GM19328 (cell line): Measurements from ENCODE around the gene MAD1L1.
A peak's percentile ranks its signal among the peaks of the same experiment; 100 is the strongest.

ENCODE experiments used
- ATAC-seq: cut with Tn5 transposase; IDR thresholded peaks from one replicate; pipeline ENCODE4 v1.9.1; 2021; ENCODE audit warnings: mild to moderate bottlenecking, moderate library complexity; ENCODE audit not compliant: unreplicated experiment

Gene MAD1L1

DNA sequence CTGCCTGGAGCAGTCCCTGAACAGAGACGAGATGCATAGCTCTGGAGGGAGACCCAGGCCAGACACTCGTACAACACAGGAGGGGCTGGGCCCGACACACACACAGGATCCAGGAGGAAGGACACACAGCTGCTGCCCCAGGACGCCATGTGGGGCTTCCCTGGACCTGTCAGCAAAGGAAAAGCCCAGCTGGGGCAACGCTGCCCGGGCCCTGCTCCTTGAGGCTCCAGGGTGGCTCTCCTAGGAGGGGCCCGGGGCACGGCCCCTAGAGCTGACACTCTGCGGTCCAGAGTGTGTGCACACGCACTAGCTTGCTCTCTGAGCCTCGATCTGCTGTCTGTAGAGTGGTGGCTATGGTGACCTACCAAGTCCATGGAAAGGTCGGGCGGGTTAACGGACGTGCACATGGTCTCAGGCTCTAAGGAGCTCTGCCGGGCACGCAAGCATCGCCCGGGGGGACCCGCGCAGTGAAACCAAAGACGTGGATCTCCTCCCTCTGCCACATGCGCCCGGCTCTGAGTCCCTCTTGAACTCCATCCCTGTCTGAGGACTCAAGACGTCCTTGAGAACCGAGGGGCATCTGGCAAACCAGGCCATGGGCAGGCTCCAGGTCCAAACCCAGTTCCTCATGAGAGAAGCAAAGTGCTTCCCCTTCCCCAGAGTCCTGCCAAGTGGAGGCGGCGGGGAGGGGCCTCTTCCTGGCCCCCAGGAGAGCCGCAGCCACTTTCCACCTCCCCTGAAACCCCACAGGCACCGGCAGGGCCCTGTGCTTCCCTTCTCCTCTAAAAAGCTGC lies 283.7 kb downstream of the MAD1L1 start:
- ATAC-seq = no peak

DNA sequence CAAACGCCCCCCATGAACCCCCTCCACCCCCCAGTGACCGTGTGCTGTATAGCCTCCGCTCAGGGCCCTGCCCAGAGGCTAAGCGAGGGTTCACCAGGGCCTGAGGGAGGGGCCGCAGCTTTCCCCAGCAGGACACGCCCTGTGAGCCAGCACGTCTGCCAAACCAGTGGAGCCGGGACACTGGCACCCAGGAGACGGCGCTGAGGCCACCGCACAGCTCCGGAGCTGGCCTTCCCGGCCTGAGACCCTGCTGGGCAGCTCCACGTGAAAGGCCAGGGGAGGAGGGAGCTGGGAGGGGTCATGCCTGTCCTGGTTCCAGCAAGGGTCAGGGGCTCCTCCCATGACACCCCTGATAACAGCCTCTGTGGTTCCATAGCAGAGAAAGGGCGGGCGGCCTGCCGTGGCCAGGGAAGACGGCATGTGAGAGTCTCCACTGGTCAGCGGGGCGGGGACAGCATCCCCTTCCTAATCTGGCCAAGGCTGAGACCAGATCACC lies 284.4 kb downstream of the MAD1L1 start:
- ATAC-seq = no peak

DNA sequence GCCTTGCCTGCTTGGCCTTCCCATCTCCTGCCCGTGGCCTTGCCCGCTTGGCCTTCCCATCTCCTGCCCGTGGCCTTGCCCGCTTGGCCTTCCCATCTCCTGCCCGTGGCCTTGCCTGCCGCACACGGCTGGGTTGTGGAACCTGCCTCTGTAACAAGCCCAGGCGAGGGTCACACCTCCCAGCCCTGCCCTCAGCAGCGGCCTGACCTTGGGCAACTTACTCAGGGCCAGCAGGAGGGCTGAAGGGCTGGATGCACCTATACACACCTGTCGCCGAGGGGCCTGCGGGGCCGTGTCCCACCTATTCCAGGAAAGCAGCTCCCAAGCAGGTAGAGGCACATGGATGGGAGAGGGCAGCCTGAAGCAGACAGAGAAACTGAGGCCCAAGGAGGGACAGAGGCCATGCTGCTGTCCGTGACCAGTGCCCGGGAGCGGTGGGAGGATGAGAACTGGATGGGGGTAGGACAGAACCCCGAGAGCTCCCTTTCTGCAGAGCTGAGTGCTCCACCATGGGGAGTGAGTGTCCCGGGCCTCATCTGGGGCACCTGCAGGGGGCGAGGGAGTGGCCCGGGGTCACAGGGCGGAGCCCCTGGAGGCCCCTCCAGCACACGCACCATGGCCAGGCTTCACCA lies 285.0 kb downstream of the MAD1L1 start:
- ATAC-seq = no peak

DNA sequence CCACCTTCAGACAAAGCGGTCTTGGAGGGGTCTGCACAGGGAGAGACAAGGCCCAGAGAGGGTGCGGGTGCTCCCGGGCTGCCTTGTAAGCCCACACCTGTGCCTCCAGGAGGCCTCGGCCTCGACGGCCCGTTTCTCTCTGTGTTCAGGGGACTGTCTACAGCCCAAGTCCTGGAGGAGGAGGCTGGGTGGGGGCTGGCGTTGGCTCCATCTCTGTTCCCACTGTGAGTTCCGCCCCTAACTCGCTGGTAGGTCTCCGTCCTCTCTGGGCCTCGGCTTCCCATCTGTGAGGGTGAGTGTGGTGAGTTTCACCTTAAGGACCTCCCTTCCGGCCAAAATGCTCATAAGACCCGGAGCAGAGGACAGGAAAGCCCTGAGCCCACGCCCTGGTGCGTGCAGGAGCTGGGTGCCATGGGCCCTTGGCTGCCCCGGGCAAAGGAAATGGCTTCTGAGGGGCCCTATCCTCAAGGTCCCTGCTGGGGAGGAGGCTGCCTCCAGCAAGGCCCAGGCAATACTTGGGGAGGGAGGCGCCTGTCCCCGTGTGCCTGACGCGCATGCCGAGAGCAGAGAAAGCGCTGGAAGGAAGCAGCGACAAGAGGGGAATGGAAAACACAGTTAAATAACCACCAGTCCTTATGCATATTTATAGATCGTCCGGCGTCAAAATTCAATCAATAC lies 285.8 kb downstream of the MAD1L1 start:
- no peak for ATAC-seq

DNA sequence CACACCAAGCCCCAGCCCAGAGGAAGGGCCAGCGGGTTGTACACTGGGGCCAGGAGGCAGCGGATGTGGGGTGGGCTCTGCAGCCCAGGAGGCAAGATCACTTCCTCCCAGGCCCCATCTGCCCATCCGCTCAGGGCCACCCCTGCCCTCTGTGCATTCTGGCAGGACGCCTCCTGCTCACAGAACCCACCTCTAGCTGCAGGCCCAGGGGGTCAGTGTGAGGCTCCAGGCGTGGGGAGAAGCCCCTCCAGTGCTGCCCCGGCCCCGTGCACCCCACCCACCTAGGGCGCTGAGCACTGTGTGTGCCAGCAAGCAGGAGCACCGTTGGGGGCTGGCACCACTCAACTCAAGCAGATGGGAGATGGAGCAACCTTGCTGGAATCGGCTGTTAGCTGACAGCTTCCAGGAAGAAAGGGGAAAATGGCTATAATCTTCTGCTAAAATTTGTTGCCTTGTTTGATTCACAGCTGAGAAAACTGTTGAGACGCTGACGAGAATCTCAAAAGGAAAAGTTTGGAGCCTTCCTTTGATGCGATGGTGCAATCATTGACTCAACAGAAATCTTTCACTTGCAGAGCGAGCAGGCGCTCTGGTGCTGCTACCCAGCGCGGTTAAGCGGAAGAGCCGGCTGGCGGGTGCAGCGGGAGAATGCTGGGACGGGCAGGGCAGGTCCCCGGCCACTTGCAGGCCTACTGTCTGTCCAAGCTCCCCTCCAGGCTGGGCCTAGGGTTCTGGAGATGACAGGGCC lies 286.5 kb downstream of the MAD1L1 start:
- no peak for ATAC-seq

DNA sequence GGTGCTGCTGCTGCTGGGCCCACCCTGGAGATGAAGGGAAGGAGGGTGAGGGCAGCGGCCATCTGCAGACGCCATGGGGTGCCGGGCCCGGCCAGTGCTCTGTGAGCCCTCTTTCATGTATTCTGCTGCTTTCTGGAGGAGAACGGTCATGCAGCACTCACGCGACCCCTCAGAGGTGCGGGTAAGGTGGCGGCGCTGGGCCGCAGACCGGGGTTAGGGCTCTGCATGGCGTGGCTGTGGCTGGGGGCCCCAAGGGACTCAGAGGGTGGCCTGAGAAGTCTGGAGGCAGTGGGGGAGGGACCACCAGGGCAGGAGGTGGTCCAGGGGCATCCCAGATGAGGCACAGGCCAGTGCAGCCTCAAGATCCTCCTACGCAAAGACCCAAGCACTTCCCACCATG lies 287.2 kb downstream of the MAD1L1 start:
- ATAC-seq = no peak

DNA sequence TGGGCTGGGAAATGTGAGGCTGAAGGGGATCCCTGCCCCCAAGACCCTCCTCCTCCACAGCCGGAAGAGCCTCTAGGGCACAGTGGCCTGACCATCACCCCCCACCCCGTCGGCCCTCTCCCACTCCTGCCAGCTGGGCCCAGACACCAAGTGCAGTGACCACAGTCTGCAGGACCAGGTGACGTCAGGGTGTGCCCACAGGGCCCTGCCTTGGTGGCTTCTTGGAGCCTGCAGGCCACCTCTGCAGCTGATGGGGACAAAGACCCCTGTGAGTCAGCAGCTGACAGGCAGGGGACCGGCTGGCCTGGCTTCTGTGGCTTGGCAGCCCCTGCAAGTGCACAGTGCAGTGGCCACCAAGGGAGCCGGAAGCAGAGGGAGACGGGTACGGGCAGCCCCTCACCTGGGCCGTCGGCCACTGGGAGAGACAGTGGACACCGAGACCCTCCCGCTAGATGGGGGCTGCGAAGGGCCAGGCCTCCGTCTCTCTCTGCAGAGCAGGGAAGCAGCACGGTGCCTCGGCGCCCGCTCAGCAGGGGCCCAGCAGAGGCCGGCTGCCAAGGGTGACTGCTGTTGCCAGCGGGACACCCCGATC lies 288.0 kb downstream of the MAD1L1 start:
- no peak for ATAC-seq

DNA sequence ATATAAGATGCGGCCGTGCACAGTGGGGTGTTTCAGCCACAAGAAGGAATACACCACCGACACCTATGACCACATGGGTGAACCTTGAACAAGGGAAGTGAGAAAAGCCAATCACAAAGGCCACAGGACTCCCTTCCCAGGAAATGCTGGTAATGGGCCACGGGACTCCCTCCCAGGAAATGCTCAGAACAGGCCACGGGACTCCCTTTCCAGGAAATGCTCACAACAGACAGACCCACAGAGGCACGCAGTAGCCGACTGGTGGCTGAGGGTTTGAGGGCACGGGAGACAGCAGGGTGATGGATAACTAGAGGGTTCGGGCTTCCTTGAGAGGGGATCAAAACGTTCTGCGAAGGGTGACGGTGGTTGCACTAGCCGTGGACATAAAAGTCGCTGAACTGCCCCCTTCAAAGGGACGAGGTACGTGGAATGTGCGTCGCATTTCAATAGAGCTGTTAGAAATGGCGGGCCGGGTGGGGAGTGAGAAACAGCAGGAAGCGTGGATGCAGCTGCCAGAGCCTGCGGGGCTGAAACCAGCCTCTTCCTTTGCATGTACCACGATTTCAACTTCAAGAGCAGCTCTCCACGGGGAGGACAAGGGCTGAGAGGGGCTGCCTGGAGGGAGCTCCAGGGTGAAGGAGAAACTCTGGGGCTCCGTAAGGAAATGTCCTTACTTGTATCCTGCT lies 288.7 kb downstream of the MAD1L1 start:
- no peak for ATAC-seq

DNA sequence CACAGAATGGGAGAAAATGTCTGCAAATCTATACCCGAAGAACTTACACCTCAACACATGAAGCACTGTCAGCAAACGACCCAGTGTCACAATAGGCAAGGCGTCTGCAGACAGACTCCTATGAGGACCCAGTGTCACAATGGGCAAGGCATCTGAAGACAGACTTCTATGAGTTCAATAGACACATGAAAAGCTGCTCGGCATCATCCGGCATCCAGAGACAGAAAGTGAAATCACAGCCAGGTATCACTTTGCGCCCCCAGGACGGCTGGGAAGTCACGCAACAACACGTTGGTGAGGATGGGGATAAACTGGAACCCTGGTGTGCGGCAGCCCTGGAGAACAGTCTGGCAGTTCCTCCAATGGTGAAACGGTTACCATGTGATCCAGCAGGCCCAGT lies 289.4 kb downstream of the MAD1L1 start:
- ATAC-seq = no peak

DNA sequence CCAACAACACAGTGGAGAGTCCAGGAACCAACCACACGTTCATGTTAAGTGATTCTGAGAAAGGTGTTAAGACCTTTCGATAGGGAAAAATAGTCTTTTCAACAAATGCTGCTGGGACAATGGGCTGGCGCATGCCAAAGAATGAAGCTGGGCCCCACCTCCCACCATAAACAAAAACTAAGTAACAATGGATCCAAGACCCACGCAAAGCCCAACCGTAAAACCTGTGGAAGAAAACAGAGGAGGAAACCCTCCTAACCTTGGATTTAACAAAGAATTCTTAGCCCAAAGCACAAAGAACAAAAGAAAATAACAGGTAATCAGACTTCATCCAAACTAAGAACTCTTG lies 289.8 kb downstream of the MAD1L1 start:
- ATAC-seq = no peak

DNA sequence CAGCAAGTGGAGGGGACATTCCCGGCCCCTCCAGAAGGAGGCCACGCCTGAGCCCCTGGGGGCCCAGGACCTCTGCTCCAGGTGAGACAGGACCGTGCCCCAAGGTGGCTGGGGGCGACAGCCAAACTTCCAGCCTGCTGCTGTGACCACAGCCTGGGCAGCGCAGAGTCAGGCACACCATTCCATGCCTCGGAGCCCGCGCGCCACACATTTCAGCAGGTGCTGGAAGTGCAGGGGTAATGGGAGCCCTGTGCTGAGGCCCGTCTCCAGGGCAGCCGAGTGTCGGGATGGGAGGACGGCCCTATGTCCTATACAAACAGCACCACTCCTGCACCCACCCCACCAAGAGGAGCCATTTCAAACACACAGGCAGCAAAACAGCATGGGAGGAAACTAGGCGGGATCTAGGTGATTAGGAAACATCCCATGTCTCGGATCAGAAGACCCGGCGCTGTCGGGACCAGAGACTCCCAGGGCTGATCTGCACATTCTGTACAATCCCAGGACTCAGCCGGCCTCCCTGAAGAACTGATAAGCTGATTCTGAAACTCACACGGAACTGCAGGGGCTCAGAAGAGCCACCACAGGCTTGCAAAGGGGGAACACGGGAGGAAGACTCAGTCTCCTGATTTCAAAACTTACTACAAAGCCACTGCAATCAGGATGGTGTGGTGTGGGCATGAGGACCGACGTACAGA lies 290.4 kb downstream of the MAD1L1 start:
- ATAC-seq = no peak

DNA sequence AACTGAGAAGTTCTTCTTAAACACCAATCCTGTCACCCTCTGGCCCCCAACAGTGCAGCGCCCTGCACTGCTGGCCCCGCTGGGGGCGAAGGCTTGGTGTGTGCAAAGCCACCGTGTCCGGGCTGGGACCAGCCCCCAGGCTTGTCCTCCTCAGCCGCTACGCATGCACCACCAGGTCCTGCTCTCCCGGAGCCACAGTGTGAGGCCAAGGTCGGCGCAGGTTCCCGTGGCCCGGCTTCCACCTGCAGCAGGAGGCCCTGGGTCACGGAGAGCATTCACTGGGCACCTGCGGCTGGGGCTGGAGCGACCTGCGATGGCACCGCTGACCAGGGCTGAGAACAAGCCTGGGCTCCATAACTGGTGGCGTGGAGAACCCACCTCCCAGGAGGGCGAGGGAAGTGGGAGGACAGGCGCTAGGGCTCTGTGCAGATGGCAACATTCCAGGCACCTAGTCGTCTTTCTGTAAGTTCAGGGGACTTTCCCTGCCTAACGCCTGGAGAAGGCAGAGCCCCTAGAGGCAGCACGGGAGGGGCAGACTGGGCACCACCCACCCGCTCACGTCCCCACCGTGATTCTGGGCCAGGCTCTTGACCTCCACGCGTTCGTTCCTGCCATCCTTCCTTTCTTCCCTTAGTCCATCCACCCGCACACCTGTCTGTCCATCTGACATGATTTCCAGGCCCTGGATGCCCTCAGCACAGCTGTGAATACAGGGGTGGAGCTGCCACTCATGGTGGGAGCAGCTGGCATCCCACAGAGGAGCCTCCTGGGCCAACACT lies 291.1 kb downstream of the MAD1L1 start:
- no peak for ATAC-seq

DNA sequence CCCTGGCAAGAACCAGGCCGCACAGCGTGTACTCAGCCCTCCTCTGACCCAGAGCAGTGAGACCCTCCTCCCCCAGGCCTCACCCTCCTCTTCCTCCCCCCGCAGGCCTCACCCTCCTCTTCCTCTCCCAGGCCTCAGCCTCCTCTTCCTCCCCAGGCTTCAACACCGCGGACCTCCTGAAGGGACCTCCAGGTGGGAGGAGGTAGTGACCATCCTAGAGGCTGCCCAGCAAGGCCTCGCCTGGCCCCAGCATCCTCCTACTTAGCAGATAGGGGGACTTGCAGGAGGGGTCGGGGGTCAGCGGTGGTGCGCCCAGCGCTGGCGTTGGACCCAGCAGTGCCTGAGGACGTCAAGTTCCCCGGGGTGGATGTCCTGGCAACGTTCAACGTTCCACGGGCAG lies 291.9 kb downstream of the MAD1L1 start:
- no peak for ATAC-seq

DNA sequence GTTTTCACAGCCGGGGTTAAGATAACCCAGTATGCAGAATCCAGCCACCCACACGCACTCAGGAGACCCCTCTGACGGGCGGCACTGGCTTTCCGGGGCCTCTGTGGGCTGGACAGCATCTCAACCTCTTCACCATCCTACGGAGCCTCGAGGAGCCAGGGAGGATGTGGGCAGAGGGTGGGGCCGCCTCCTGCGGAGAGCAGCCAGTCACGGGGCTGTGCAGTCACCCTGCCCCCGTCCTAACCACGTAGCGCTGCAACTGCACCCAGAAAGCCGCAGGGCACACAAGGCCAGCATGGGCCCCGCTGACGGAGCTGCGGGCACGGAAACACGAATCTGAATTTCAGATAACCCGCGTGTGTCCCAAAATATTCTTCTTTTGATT lies 292.4 kb downstream of the MAD1L1 start:
- peak; percentile 85 for ATAC-seq

DNA sequence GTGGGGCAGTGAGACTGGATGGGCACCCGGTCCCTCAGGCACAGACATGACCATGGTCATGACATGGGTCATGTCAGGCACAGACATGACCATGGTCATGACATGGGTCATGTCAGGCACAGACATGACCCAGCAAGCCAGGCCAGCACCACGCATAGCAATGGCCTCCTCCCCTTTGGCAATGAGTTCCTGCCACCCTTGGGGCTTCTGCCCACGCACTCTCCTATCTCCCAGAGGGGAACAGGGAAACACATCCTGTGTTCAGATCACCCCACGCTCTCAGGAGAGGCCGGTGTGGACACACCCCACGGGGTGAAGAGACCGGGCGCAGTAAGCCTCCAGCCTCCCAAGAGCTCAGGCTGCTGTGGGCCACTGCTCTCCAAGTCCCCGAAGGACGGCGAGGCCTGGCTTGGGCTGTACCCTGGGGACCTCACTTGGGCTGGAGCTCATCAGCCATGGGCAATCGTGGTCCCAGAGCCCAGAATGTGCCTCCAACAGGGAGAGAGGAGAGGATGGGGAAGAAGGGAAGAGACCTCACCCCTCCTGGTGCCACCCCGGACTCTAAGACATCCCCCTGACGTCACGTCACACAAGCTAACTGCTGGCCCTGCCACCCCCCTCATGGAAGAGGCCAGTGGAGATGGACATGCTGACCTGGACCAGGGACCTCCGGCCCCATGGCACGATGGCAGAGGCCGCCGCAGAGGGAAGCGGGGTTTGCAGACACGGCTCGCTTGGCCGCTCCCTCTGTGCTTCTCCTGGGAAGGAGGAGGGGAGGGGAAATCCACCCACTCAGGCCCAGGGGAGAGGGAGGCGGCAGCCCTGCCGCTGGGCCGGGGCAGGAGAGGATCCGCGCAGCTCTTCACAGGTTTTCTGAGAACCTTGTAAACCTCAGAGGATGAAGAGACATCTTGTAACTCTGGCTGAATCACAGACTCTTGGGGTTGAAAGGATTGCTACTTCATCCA lies 293.0 kb downstream of the MAD1L1 start:
- ATAC-seq = peak; percentile 24

DNA sequence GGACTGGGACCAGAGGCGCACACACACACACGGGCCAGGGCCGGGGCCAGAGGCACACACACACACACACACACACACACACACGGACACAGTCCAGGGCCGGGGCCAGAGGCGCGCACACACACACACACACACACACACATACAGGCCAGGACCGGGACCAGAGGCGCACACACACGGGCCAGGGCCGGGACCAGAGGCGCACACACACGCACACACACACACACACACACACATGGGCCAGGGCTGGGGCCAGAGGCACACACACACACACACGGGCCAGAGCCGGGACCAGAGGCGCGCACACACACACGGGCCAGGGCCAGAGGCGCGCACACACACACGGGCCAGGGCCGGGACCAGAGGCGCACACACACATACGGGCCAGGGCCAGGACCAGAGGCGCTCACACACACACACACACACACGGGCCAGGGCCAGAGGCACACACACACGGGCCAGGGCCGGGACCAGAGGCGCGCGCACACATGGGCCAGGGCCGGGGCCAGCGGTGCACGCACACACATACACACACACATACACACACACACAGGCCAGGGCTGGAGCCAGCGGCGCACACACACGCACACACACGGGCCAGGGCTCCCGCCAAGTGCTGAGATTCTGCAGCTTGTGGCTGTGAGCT lies 293.8 kb downstream of the MAD1L1 start:
- ATAC-seq = no peak

DNA sequence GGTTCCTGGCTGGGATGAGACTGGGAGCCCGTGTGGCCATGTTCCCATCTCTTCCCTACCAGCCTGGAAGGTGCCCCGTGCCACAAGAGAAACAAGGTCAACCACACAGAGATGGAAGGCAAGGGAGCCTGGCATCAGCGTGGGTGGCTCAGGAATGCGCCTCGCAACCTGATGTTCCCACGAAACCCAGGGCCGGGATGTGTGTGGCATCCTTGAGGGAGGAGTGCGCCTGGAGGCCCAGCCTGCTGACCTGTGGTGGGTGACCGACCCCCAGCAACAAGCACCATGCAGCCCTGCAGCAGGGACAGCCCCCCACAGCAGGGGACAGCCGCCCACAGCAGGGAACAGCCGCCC lies 295.5 kb downstream of the MAD1L1 start:
- no peak for ATAC-seq
